PC-3 (cell line): ENCODE data around the gene DPF1. TPM values are rescaled to one million over a fixed set of nuclear protein-coding genes. Genes with fewer than 3 reads are reported as not detected.

ENCODE experiments used
- ATAC-seq: fragments of 200-7000 bp; cut with Tn5 transposase; 2 replicates; pipeline ENCODE4 v1.9.1; 2020; ENCODE audit warnings: mild to moderate bottlenecking, moderate library complexity
- BruUV-seq: library from RNA; stranded (reverse); fragments of 400-500 nt; replicated peaks from 2 replicates; lab custom pipeline; 2021; lab: Mats Ljungman, UMichigan
- CTCF ChIA-PET: fragments of 300-600 bp; sonication (Branson Sonifier 250); formaldehyde crosslinking; loops from one replicate; lab custom pipeline; 2022; ENCODE audit warnings: antibody characterized with exemption; lab: Charles Lee
- POLR2A ChIA-PET: fragments of 300-600 bp; sonication (Branson Sonifier 250); formaldehyde crosslinking; loops from one replicate; lab custom pipeline; 2022; ENCODE audit warnings: antibody characterized with exemption; ENCODE audit not compliant: unreplicated experiment; lab: Charles Lee
- DNase-seq: peaks from one replicate; pipeline ENCODE4 v3.0.0-alpha.2; 2015
- H2AFZ ChIP-seq: fragments of 300-600 bp; sonication (generic); 2 replicates; pipeline ENCODE4 v1.6.0; 2016; ENCODE audit warnings: antibody characterized with exemption, low read length
- H3F3A ChIP-seq: fragments of 300-600 bp; sonication (generic); one replicate; pipeline ENCODE4 v1.6.0; 2017; ENCODE audit warnings: antibody characterized with exemption, low read length, control low read depth, mild to moderate bottlenecking; ENCODE audit not compliant: unreplicated experiment
- H3K27ac ChIP-seq: fragments of 300-600 bp; sonication (generic); 2 replicates; pipeline ENCODE4 v1.5.1; 2016; ENCODE audit warnings: mild to moderate bottlenecking, low read length
- H3K27me3 ChIP-seq: fragments of 300-600 bp; sonication (generic); 2 replicates; pipeline ENCODE4 v1.6.1; 2016; ENCODE audit warnings: low read length, mixed read lengths
- H3K36me3 ChIP-seq: fragments of 300-600 bp; sonication (generic); 2 replicates; pipeline ENCODE4 v1.6.1; 2016; ENCODE audit warnings: low read depth, mixed run types, low read length, mixed read lengths
- H3K4me1 ChIP-seq: fragments of 300-600 bp; sonication (generic); 2 replicates; pipeline ENCODE4 v1.5.1; 2016; ENCODE audit warnings: low read length; ENCODE audit not compliant: insufficient read depth
- H3K4me2 ChIP-seq: fragments of 300-600 bp; sonication (generic); 2 replicates; pipeline ENCODE4 v1.6.0; 2016; ENCODE audit warnings: low read length
- H3K4me3 ChIP-seq: fragments of 300-600 bp; sonication (generic); 2 replicates; pipeline ENCODE4 v1.5.1; 2016; ENCODE audit warnings: mild to moderate bottlenecking, low read length, mixed read lengths
- H3K79me2 ChIP-seq: fragments of 300-600 bp; sonication (generic); 2 replicates; pipeline ENCODE4 v1.6.1; 2017; ENCODE audit warnings: low read length, mixed read lengths
- H3K9ac ChIP-seq: fragments of 300-600 bp; sonication (generic); 2 replicates; pipeline ENCODE4 v1.6.0; 2016; ENCODE audit warnings: mild to moderate bottlenecking, low read length
- H3K9me2 ChIP-seq: fragments of 300-600 bp; sonication (generic); replicated peaks from 2 replicates; pipeline ENCODE4 v1.6.1; 2016; ENCODE audit warnings: mixed run types, low read length, mixed read lengths
- H3K9me3 ChIP-seq: fragments of 300-600 bp; sonication (generic); 2 replicates; pipeline ENCODE4 v1.6.1; 2016; ENCODE audit warnings: low read length, mixed read lengths
- H4K20me1 ChIP-seq: fragments of 300-600 bp; sonication (generic); 2 replicates; pipeline ENCODE4 v1.6.1; 2016; ENCODE audit warnings: low read length, mixed read lengths
- CTCF ChIP-seq: fragments of 300-600 bp; sonication (generic); conservative IDR thresholded peaks from 2 replicates; pipeline ENCODE4 v1.5.1; 2017; ENCODE audit warnings: antibody characterized with exemption, low read depth, mild to moderate bottlenecking, low read length
- EZH2 ChIP-seq: fragments of 300-600 bp; sonication (generic); IDR thresholded peaks from one replicate; pipeline ENCODE4 v1.6.1; 2017; ENCODE audit warnings: antibody characterized with exemption, mild to moderate bottlenecking, low read length; ENCODE audit not compliant: unreplicated experiment
- EZH2phosphoT487 ChIP-seq: fragments of 300-600 bp; sonication (generic); IDR thresholded peaks from 2 replicates; pipeline ENCODE4 v1.6.1; 2018; ENCODE audit warnings: mild to moderate bottlenecking, antibody characterized with exemption, low read length, borderline replicate concordance
- intact Hi-C: fragments of 100-400 bp; cut with micrococcal nuclease; formaldehyde crosslinking; loops from 2 replicates; pipeline ENCODE4 v1.9.0; 2023
- total RNA-seq: library from RNA; depleted of rRNA; stranded (reverse); fragments of >200 nt; gene quantifications from 2 replicates; pipeline ENCODE4 v1.2.3, GENCODE V29; 2014

DPF1 gene
- total RNA-seq, 1 experiment from 2014 or later = 8.1 TPM

GRCh38 chr19:38223119-38223523, 901 bp downstream of the DPF1 start:
- peak overlapping the region; percentile 56; the same call in 1 of the 2 replicates for H3K9ac ChIP-seq
- H3K9me2 ChIP-seq = no peaks in the 10 kb centered on the region
- H3K27ac ChIP-seq = no peak overlapping the region
- peak overlapping the region; percentile 84; the same call in 1 of the 2 replicates for H2AFZ ChIP-seq
- H3K4me2 ChIP-seq = peak overlapping the region; percentile 92
- BruUV-seq = no TSS peak
- no peaks in the 10 kb centered on the region for H3K4me1 ChIP-seq
- no peaks in the 10 kb centered on the region for H3K36me3 ChIP-seq
- CTCF ChIA-PET = no interaction called here
- no peaks in the 10 kb centered on the region for H4K20me1 ChIP-seq
- intact Hi-C loops = no loop called here
- H3K27me3 ChIP-seq = no peaks in the 10 kb centered on the region
- POLR2A ChIA-PET = no interaction called here
- H3F3A ChIP-seq = no peaks in the 10 kb centered on the region
- DNase-seq (no peak), ATAC-seq (no peak)
- TF ChIP-seq CTCF = no peak
- no peak for TF ChIP-seq EZH2
- TF ChIP-seq EZH2phosphoT487 = no peak
- no peaks in the 10 kb centered on the region; the same call in 1 of the 2 replicates for H3K79me2 ChIP-seq
- no peaks in the 10 kb centered on the region for H3K9me3 ChIP-seq
- peak overlapping the region; percentile 79 for H3K4me3 ChIP-seq

DNA sequence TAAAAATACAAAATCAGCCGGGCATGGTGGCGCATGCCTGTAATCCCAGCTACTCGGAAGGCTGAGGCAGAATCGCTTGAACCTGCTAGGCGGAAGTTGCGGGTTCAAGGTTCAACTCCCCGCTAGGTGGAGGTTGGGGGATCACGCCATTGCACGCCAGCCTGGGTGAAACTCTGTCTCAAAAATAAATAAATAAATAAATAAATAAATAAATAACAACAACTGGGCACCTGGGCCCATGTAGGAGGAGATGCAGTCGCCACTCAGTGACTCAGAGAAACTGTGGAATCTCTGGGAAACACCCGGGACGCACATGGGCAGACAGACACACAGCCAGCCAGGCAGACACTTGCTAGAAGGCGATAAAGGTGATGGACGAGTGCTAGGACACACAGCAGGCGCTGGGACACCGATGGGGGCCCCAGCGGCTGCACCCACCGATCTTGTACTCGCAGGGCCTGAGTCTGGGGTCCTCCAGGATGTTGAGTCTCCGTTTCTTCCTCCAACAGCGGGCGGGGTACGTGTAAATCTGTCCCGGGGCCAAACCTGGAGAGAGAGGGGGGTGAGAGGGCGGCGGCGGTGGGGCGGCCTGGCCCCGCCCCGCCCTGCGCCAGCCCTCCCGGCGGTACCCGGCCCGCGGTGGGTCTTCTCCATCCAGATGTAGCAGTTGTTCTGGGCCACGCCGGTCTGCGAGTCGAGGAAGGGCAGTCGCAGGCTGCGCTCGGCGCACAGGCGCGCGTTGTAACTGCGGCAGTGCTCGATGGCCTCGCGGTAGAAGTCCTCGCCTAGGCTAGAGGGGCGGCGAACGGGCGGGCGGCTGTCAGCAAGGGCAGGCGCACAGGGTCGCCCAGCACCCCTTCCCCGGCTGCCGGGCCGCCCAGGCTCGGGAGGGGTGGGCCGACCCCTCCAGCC, 1.8 kb downstream of the DPF1 start:
- TF ChIP-seq CTCF (no peak), EZH2 (no peak), EZH2phosphoT487 (no peak)
- no peak overlapping the region for H2AFZ ChIP-seq
- H3K4me1 ChIP-seq = no peaks in the 10 kb centered on the region
- CTCF ChIA-PET = no interaction called here
- H3K4me3 ChIP-seq = no peak overlapping the region
- no peaks in the 10 kb centered on the region for H4K20me1 ChIP-seq
- H3K27ac ChIP-seq = no peak overlapping the region
- POLR2A ChIA-PET = no interaction called here
- ATAC-seq (no peak), DNase-seq (no peak)
- no peaks in the 10 kb centered on the region for H3K36me3 ChIP-seq
- intact Hi-C loops = no loop called here
- H3K4me2 ChIP-seq = no peak overlapping the region
- no peaks in the 10 kb centered on the region for H3K9me3 ChIP-seq
- no peaks in the 10 kb centered on the region for H3K9me2 ChIP-seq
- H3K27me3 ChIP-seq = no peaks in the 10 kb centered on the region
- no TSS peak for BruUV-seq
- H3K9ac ChIP-seq = no peak overlapping the region
- H3F3A ChIP-seq = no peaks in the 10 kb centered on the region
- H3K79me2 ChIP-seq = no peaks in the 10 kb centered on the region; the same call in 1 of the 2 replicates

- no peaks in the 10 kb centered on the region for H3K4me1 ChIP-seq
- intact Hi-C loops = no loop called here
- TF ChIP-seq EZH2 (no peak), EZH2phosphoT487 (no peak), CTCF (no peak)
- POLR2A ChIA-PET = no interaction called here
- ATAC-seq (no peak), DNase-seq (no peak)
- no peak overlapping the region for H3K9ac ChIP-seq
- H2AFZ ChIP-seq = no peak overlapping the region
- H3K27ac ChIP-seq = no peak overlapping the region
- no peaks in the 10 kb centered on the region for H3K27me3 ChIP-seq
- BruUV-seq = no TSS peak
- no peaks in the 10 kb centered on the region for H3K36me3 ChIP-seq
- no peaks in the 10 kb centered on the region for H3K9me3 ChIP-seq
- H3K4me3 ChIP-seq = no peak overlapping the region
- H3K9me2 ChIP-seq = no peaks in the 10 kb centered on the region
- H4K20me1 ChIP-seq = no peaks in the 10 kb centered on the region
- H3F3A ChIP-seq = no peaks in the 10 kb centered on the region
- CTCF ChIA-PET = no interaction called here
- no peak overlapping the region for H3K4me2 ChIP-seq
- no peaks in the 10 kb centered on the region; the same call in 1 of the 2 replicates for H3K79me2 ChIP-seq
These were observed 2.6 kb downstream of the DPF1 start for GRCh38 chr19:38221421-38221820.
